Esophagus muscularis mucosa (tissue), 3 donors: ENCODE data around the gene TCF7.

Source experiments
- POLR2A ChIP-seq: fragments of 450-650 bp; IDR thresholded peaks from one replicate; pipeline ENCODE4 v1.6.1; 2017; ENCODE audit warnings: antibody characterized with exemption, moderate library complexity, mild to moderate bottlenecking, low read depth
- POLR2AphosphoS5 ChIP-seq, 2 donors: sonication (generic); formaldehyde crosslinking; IDR thresholded peaks; one replicate each; pipeline ENCODE4 v1.6.1; 2017; ENCODE audit warnings: antibody characterized with exemption in 2 of 2
- TF ChIP-seq, protein P1 (sequence below), 3 experiments: fragments of 200-600 bp in 2 of 3; fragments of 450-650 bp in 1 of 3; sonication (generic) in 2 of 3; IDR thresholded peaks; one replicate each; pipeline ENCODE4 v1.5.1; 2017 to 2019; ENCODE audit warnings: antibody characterized with exemption in 3 of 3, mild to moderate bottlenecking in 2 of 3, moderate library complexity in 1 of 3

DNA sequence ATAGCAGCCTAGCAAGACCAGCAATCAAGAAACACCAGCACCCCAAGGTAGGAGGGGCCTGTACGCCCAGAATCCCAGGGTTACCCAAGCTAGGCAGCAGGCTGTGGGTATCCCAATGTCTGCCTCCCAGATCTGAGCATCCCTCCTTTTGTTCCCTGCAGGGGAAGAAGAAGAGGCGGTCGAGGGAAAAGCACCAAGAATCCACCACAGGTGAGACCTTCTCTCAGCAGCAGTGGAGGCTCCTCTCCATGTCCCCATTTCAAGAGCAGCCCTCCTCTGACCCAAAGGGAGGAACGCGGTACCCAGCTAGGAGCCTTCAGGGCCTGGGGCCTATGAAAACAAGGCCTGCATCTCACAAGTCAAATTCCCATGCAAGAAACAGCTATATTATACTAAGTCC is 28.9 kb downstream of the TCF7 start:
- TF ChIP-seq, protein P1, sequence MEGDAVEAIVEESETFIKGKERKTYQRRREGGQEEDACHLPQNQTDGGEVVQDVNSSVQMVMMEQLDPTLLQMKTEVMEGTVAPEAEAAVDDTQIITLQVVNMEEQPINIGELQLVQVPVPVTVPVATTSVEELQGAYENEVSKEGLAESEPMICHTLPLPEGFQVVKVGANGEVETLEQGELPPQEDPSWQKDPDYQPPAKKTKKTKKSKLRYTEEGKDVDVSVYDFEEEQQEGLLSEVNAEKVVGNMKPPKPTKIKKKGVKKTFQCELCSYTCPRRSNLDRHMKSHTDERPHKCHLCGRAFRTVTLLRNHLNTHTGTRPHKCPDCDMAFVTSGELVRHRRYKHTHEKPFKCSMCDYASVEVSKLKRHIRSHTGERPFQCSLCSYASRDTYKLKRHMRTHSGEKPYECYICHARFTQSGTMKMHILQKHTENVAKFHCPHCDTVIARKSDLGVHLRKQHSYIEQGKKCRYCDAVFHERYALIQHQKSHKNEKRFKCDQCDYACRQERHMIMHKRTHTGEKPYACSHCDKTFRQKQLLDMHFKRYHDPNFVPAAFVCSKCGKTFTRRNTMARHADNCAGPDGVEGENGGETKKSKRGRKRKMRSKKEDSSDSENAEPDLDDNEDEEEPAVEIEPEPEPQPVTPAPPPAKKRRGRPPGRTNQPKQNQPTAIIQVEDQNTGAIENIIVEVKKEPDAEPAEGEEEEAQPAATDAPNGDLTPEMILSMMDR (IDR thresholded peaks at IDR 0.05): no peak
- TF ChIP-seq POLR2A: no peak
- TF ChIP-seq POLR2AphosphoS5 (IDR thresholded peaks at IDR 0.05): no peak
